ENCODE results near the gene FKBP11. TPM values are rescaled to one million over a fixed set of nuclear protein-coding genes. Genes with fewer than 3 reads are reported as not detected.
"Not testable (repeated sequence)": the region's sequence is repeated elsewhere in the genome, so short reads cannot be mapped to it uniquely, and the experiment has no call there.

FKBP11 gene
- polyA plus RNA-seq, 1 experiment, result 85.9 TPM

DNA sequence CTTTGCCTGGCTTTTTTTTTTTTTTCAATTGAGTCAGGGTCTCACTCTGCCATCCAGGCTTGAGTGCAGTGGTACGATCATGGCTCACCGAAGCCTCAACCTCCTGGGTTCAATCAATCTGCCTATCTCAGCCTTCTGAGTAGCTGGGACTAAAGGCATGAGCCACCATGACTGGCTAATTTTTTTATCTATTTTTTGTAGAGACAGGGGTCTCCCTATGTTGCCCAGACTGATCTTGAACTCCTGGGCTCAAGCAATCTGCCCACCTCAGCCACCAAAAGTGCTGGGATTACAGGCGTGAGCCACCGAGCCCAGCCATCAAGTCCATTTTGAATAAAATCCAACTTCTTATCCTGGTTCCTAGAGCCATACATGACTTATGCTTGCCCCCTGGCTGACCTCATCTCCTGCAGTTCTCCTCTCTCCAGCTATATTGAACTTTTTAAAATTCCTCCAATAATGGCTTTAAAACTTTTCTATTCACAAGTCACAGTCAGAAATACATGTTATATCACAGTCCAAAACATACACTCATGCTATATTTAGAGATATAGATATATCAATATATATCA, 49.3 kb downstream of the FKBP11 start:
- H3K4me3 ChIP-seq (ENCODE audit: low read depth, low read length), result no peak overlapping the region
- DNase-seq (ENCODE audit: low read depth, low spot score), result no peak
- TF ChIP-seq, protein P1, sequence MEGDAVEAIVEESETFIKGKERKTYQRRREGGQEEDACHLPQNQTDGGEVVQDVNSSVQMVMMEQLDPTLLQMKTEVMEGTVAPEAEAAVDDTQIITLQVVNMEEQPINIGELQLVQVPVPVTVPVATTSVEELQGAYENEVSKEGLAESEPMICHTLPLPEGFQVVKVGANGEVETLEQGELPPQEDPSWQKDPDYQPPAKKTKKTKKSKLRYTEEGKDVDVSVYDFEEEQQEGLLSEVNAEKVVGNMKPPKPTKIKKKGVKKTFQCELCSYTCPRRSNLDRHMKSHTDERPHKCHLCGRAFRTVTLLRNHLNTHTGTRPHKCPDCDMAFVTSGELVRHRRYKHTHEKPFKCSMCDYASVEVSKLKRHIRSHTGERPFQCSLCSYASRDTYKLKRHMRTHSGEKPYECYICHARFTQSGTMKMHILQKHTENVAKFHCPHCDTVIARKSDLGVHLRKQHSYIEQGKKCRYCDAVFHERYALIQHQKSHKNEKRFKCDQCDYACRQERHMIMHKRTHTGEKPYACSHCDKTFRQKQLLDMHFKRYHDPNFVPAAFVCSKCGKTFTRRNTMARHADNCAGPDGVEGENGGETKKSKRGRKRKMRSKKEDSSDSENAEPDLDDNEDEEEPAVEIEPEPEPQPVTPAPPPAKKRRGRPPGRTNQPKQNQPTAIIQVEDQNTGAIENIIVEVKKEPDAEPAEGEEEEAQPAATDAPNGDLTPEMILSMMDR (IDR thresholded peaks at IDR 0.05; ENCODE audit: low read depth, low read length), result no peak
- peaks cover 20% of the 10 kb centered on the region for H3K27me3 ChIP-seq (ENCODE audit: control insufficient read depth, insufficient read depth, low read length)
- POLR2A ChIA-PET, result no interaction called here
- no peak overlapping the region for H3K27ac ChIP-seq (ENCODE audit: low read depth, low read length)
- H3K9me3 ChIP-seq (ENCODE audit: control insufficient read depth, insufficient read depth, low read length), result no peaks in the 10 kb centered on the region
- CTCF ChIA-PET, result interaction anchor here (1.4 to 1.5 kb wide), 2 partner anchors 15 to 23 kb away, joined by 5 read pairs; no protein-coding TSS in a partner anchor

DNA sequence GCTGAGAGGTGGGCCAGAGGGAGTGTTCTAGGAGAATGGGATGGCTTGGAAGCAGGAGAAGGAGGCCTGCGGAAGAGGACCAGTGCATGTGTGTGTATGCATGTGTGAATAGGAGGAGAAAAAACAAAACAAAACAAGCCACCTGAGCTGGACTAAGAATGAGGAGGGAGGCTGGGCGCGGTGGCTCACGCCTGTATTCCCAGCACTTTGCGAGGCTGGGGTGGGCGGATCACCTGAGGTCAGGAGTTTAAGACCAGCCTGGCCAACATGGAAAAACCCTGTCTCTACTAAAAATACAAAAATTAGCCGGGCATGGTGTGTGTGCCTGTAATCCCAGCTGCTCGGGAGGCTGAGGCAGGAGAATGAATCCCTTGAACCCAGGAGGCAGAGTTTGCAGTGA, 51.8 kb downstream of the FKBP11 start:
- H3K9me3 ChIP-seq (ENCODE audit: control insufficient read depth, insufficient read depth, low read length); H3K27me3 ChIP-seq (ENCODE audit: control insufficient read depth, insufficient read depth, low read length); H3K27ac ChIP-seq (ENCODE audit: low read depth, low read length); DNase-seq (ENCODE audit: low read depth, low spot score); H3K4me3 ChIP-seq (ENCODE audit: low read depth, low read length): not testable (repeated sequence)
- CTCF ChIA-PET, result interaction anchor here (0.6 to 2.7 kb wide), 5 partner anchors 17 to 114 kb away, joined by 3 to 29 read pairs (median 4); a partner anchor contains a TSS
- POLR2A ChIA-PET, result interaction anchor here (0.7 kb wide), 1 partner anchor 137 kb away, joined by 3 read pairs; no protein-coding TSS in a partner anchor

DNA sequence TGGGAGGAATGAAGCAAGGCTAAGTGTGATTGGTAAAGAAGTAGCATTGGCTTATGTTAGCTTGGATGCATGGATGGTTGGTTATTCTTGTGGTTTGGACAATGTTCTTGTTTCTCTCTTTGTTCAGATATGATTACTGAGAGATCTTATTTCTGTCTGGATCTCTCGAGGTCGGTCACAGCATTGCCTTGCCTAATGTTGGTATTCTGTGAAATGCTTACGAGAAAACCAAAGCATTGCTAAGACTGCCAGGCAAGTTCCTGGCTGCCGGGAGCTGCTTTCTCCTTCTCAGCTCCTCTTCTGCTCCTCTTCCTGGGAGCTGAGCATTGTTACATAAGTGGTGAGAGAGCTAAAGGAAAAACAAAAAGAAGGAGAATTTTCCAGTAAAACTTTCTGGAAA, 52.2 kb downstream of the FKBP11 start:
- ChIA-PET CTCF (interaction anchor here (0.6 to 2.7 kb wide), 7 partner anchors 8 to 124 kb away, joined by 3 to 29 read pairs (median 5); a partner anchor contains a TSS), POLR2A (interaction anchor here (0.7 kb wide), 2 partner anchors 72 to 138 kb away, joined by 3 read pairs; no protein-coding TSS in a partner anchor)
- no peaks in the 10 kb centered on the region for H3K9me3 ChIP-seq (ENCODE audit: control insufficient read depth, insufficient read depth, low read length)
- TF ChIP-seq, protein P1 (IDR thresholded peaks at IDR 0.05; ENCODE audit: low read depth, low read length), result no peak
- no peak overlapping the region for H3K27ac ChIP-seq (ENCODE audit: low read depth, low read length)
- no peak overlapping the region for H3K4me3 ChIP-seq (ENCODE audit: low read depth, low read length)
- no peak for DNase-seq (ENCODE audit: low read depth, low spot score)
- peaks cover 7% of the 10 kb centered on the region for H3K27me3 ChIP-seq (ENCODE audit: control insufficient read depth, insufficient read depth, low read length)

Small RNA genes within 50 kb of the gene (small RNA-seq; reads per million reads assigned to genes)
- gene AC073610.1 (ENCODE audit: insufficient read length, low read depth) (not detected), gene RNU6-600P (ENCODE audit: insufficient read length, low read depth) (not detected)

Other genes with a start within 250 kb of the FKBP11 start
- 35.3 and 37.9 TPM in 2 replicates for gene KANSL2, start 243.3 kb downstream of the FKBP11 start, polyA plus RNA-seq (2011; rRNA removed)
- 23.7 and 30.8 TPM in 2 replicates for gene CCNT1, start 208.8 kb downstream of the FKBP11 start, polyA plus RNA-seq (2011; rRNA removed)
- 26.7 and 31.6 TPM in 2 replicates for gene ADCY6, start 136.4 kb downstream of the FKBP11 start, polyA plus RNA-seq (2011; rRNA removed)
- 44.9 and 51.7 TPM in 2 replicates for gene CACNB3, start 107.0 kb downstream of the FKBP11 start, polyA plus RNA-seq (2011; rRNA removed)
- gene DDX23, start 73.3 kb downstream of the FKBP11 start, polyA plus RNA-seq (2011; rRNA removed), result 56.6 and 57.4 TPM in 2 replicates
- 0.36 and 0.42 TPM in 2 replicates for gene RND1, start 59.6 kb downstream of the FKBP11 start, polyA plus RNA-seq (2011; rRNA removed)
- gene ARF3, start 32.0 kb upstream of the FKBP11 start, polyA plus RNA-seq (2011; rRNA removed), result 260 TPM in 2 replicates
- gene WNT10B, start 46.2 kb upstream of the FKBP11 start, polyA plus RNA-seq (2011; rRNA removed), result 0.24 and 0.26 TPM in 2 replicates
- gene WNT1, start 52.8 kb upstream of the FKBP11 start, polyA plus RNA-seq (2011; rRNA removed), result not detected in 2 replicates
- gene DDN, start 73.9 kb upstream of the FKBP11 start, polyA plus RNA-seq (2011; rRNA removed), result 0.02 and 0.04 TPM in 2 replicates
- 112 and 130 TPM in 2 replicates for gene PRKAG1, start 93.3 kb upstream of the FKBP11 start, polyA plus RNA-seq (2011; rRNA removed)
- gene KMT2D, start 135.3 kb upstream of the FKBP11 start, polyA plus RNA-seq (2011; rRNA removed), result 8.9 and 11.2 TPM in 2 replicates
- gene RHEBL1, start 144.5 kb upstream of the FKBP11 start, polyA plus RNA-seq (2011; rRNA removed), result 0.31 and 0.51 TPM in 2 replicates
- not detected in 2 replicates for gene DHH, start 169.3 kb upstream of the FKBP11 start, polyA plus RNA-seq (2011; rRNA removed)
- gene LMBR1L, start 185.4 kb upstream of the FKBP11 start, polyA plus RNA-seq (2011; rRNA removed), result 34.1 and 37.3 TPM in 2 replicates
- gene TUBA1B, start 205.9 kb upstream of the FKBP11 start, polyA plus RNA-seq (2011; rRNA removed), result 2,720 and 2,965 TPM in 2 replicates